ENCODE measurements around the gene PARG.
"Not testable (repeated sequence)": the region's sequence is repeated elsewhere in the genome, so short reads cannot be mapped to it uniquely, and the experiment has no call there.

The PARG gene

GRCh38 chr10:49819234-49819958, 122.4 kb downstream of the PARG start:
- FAIRE-seq = no peak

GRCh38 chr10:49817845-49818244, 124.0 kb downstream of the PARG start:
- FAIRE-seq = no peak

- no peak for FAIRE-seq
These were observed 137.8 kb downstream of the PARG start for GRCh38 chr10:49803988-49804387.

- FAIRE-seq = no peak
These were observed 143.6 kb downstream of the PARG start for GRCh38 chr10:49798275-49798674.

GRCh38 chr10:49791100-49791499, 150.7 kb downstream of the PARG start:
- no peak for FAIRE-seq

- no peak for FAIRE-seq
These were observed 157.1 kb downstream of the PARG start for GRCh38 chr10:49784681-49785080.

GRCh38 chr10:49783645-49784044, 158.2 kb downstream of the PARG start:
- no peak for FAIRE-seq

- FAIRE-seq = no peak
These were observed 160.6 kb downstream of the PARG start for GRCh38 chr10:49781247-49781646.

GRCh38 chr10:49778197-49778596, 163.6 kb downstream of the PARG start:
- no peak for FAIRE-seq

GRCh38 chr10:49776851-49777250, 165.0 kb downstream of the PARG start:
- no peak for FAIRE-seq

- no peak for FAIRE-seq
These were observed 166.8 kb downstream of the PARG start for GRCh38 chr10:49775014-49775413.

GRCh38 chr10:49772944-49773343, 168.9 kb downstream of the PARG start:
- not testable (repeated sequence) for FAIRE-seq

- not testable (repeated sequence) for FAIRE-seq
These were observed 170.8 kb downstream of the PARG start for GRCh38 chr10:49771046-49771445.

- FAIRE-seq = no peak
These were observed 172.1 kb downstream of the PARG start for GRCh38 chr10:49769692-49770091.

GRCh38 chr10:49768731-49769130, 173.1 kb downstream of the PARG start:
- no peak for FAIRE-seq

- FAIRE-seq = no peak
These were observed 173.5 kb downstream of the PARG start for GRCh38 chr10:49768329-49768728.

All from endometrium (tissue), 2 donors.